H1 (cell line): ENCODE measurements around the gene MACROD1. TPM values are rescaled to one million over a fixed set of nuclear protein-coding genes. Genes with fewer than 3 reads are reported as not detected.

Experiments
- CTCF ChIA-PET: fragments of 300-600 bp; sonication (Branson Sonifier 250); formaldehyde crosslinking; loops from one replicate; lab custom pipeline; 2021; ENCODE audit not compliant: partially characterized antibody; lab: Charles Lee
- POLR2A ChIA-PET: fragments of 300-600 bp; sonication (Branson Sonifier 250); formaldehyde crosslinking; loops from one replicate; lab custom pipeline; 2021; ENCODE audit warnings: inconsistent platforms; ENCODE audit not compliant: partially characterized antibody; lab: Charles Lee
- DNase-seq, 2 experiments: peaks; one replicate each; pipeline versions ENCODE4 v3.0.0 to v3.0.0-alpha.2; 2010 to 2022; ENCODE audit warnings: low spot score in 2 of 2, low read depth in 1 of 2, mixed read lengths in 1 of 2
- FAIRE-seq: peaks from 2 replicates; lab custom pipeline; 2011; peaks lifted over from hg19 to GRCh38; lab: Jason Lieb, UNC
- H2AFZ ChIP-seq: 2 replicates; pipeline ENCODE4 v1.8.1; 2012; ENCODE audit warnings: low read length, inconsistent platforms
- H2AK5ac ChIP-seq: 2 replicates; pipeline ENCODE4 v1.6.1; 2013; ENCODE audit warnings: low read depth, low read length
- H2BK120ac ChIP-seq: replicated peaks from 2 replicates; pipeline ENCODE3; 2013; ENCODE audit warnings: low read depth, low read length, inconsistent platforms
- H2BK12ac ChIP-seq: 2 replicates; pipeline ENCODE4 v1.6.1; 2013; ENCODE audit warnings: low read depth, low read length
- H2BK15ac ChIP-seq: 2 replicates; pipeline ENCODE4 v1.6.1; 2013; ENCODE audit warnings: low read length
- H2BK20ac ChIP-seq: 2 replicates; pipeline ENCODE4 v1.6.1; 2013; ENCODE audit warnings: low read length
- H2BK5ac ChIP-seq: 2 replicates; pipeline ENCODE4 v1.6.1; 2013; ENCODE audit warnings: low read depth, low read length
- H3K14ac ChIP-seq: 2 replicates; pipeline ENCODE4 v1.6.1; 2013; ENCODE audit warnings: inconsistent platforms; ENCODE audit not compliant: insufficient read length
- H3K18ac ChIP-seq: 2 replicates; pipeline ENCODE4 v1.6.1; 2013; ENCODE audit warnings: low read length; ENCODE audit errors: extremely low read depth
- H3K23ac ChIP-seq: 2 replicates; pipeline ENCODE4 v1.6.1; 2013; ENCODE audit warnings: inconsistent platforms; ENCODE audit not compliant: insufficient read length
- H3K23me2 ChIP-seq: 2 replicates; pipeline ENCODE4 v1.6.1; 2013; ENCODE audit warnings: low read depth, low read length
- H3K27ac ChIP-seq: 2 replicates; pipeline ENCODE4 v1.6.1; 2011; ENCODE audit warnings: low read depth, low read length, inconsistent platforms
- H3K27me3 ChIP-seq, 4 experiments: replicated peaks in 1 of 4; 1 replicate in 1 of 4; 2 replicates in 3 of 4; pipeline versions ENCODE4 v1.6.1 to v1.8.1; 2011 to 2013; ENCODE audit warnings: low read length in 3 of 4, mild to moderate bottlenecking in 3 of 4, inconsistent platforms in 2 of 4, mixed read lengths in 2 of 4, moderate library complexity in 1 of 4; ENCODE audit not compliant: control insufficient read depth in 3 of 4, insufficient read depth in 3 of 4; ENCODE audit errors: extremely low read depth in 1 of 4
- H3K36me3 ChIP-seq, 4 experiments: 2 replicates each; pipeline versions ENCODE4 v1.6.1 to v1.8.1; 2011 to 2013; ENCODE audit warnings: mild to moderate bottlenecking in 4 of 4, low read length in 3 of 4, moderate library complexity in 2 of 4, control low read depth in 1 of 4, inconsistent platforms in 1 of 4; ENCODE audit not compliant: insufficient read depth in 4 of 4, control insufficient read depth in 2 of 4
- H3K4ac ChIP-seq: replicated peaks from 2 replicates; pipeline ENCODE3; 2013; ENCODE audit warnings: low read length, low read depth, mixed read lengths, inconsistent platforms; ENCODE audit not compliant: insufficient read length
- H3K4me1 ChIP-seq, 4 experiments: replicated peaks in 1 of 4; 1 replicate in 1 of 4; 2 replicates in 3 of 4; pipeline versions ENCODE4 v1.6.1 to v1.8.1; 2011 to 2013; ENCODE audit warnings: low read length in 3 of 4, inconsistent platforms in 2 of 4, mixed read lengths in 1 of 4; ENCODE audit not compliant: insufficient read depth in 4 of 4, control insufficient read depth in 3 of 4
- H3K4me2 ChIP-seq, 2 experiments: 2 replicates each; pipeline versions ENCODE4 v1.6.1 to v1.8.1; 2011 to 2013; ENCODE audit warnings: low read depth in 2 of 2, low read length in 2 of 2, control low read depth in 1 of 2, inconsistent platforms in 1 of 2, mild to moderate bottlenecking in 1 of 2; ENCODE audit not compliant: insufficient read depth in 1 of 2
- H3K4me3 ChIP-seq, 4 experiments: fragments of 200-600, 300-600 bp in 1 of 4; sonication (generic), shearing (Covaris generic), sonication (Bioruptor Twin) in 1 of 4; 2 replicates each; pipeline versions ENCODE4 v1.5.1 to v1.8.1; 2011 to 2016; ENCODE audit warnings: low read length in 4 of 4, low read depth in 3 of 4, control low read depth in 2 of 4, inconsistent platforms in 2 of 4, mild to moderate bottlenecking in 2 of 4, mixed read lengths in 1 of 4, moderate library complexity in 1 of 4; ENCODE audit not compliant: insufficient read depth in 2 of 4; ENCODE audit errors: extremely low read depth in 1 of 4
- H3K56ac ChIP-seq: replicated peaks from 2 replicates; pipeline ENCODE3; 2013; ENCODE audit warnings: low read depth, mild to moderate bottlenecking, mixed read lengths, low read length, inconsistent platforms; ENCODE audit not compliant: insufficient read length
- H3K79me1 ChIP-seq: 2 replicates; pipeline ENCODE4 v1.6.1; 2013; ENCODE audit warnings: low read depth, low read length, control low read depth
- H3K79me2 ChIP-seq, 2 experiments: 2 replicates each; pipeline versions ENCODE4 v1.6.1 to v1.8.1; 2012 to 2013; ENCODE audit warnings: low read length in 2 of 2, mild to moderate bottlenecking in 2 of 2, inconsistent platforms in 1 of 2; ENCODE audit not compliant: insufficient read depth in 2 of 2, control insufficient read depth in 1 of 2
- H3K9ac ChIP-seq, 4 experiments: replicated peaks in 1 of 4; 1 replicate in 1 of 4; 2 replicates in 3 of 4; pipeline versions ENCODE4 v1.6.1 to v1.8.1; 2011 to 2013; ENCODE audit warnings: low read depth in 3 of 4, low read length in 3 of 4, control low read depth in 2 of 4, mild to moderate bottlenecking in 2 of 4, moderate library complexity in 2 of 4, inconsistent platforms in 1 of 4; ENCODE audit errors: extremely low read depth in 1 of 4
- H3K9me3 ChIP-seq, 2 experiments: 2 replicates each; pipeline versions ENCODE4 v1.6.1 to v1.8.1; 2012 to 2013; ENCODE audit warnings: mild to moderate bottlenecking in 2 of 2, moderate library complexity in 2 of 2, control low read depth in 1 of 2, inconsistent platforms in 1 of 2, low read depth in 1 of 2, low read length in 1 of 2, mixed read lengths in 1 of 2; ENCODE audit not compliant: insufficient read depth in 2 of 2
- H4K20me1 ChIP-seq, 2 experiments: replicated peaks in 1 of 2; 2 replicates each; pipeline versions ENCODE3 to v1.8.1; 2011 to 2013; ENCODE audit warnings: inconsistent platforms in 2 of 2, low read length in 2 of 2, mild to moderate bottlenecking in 1 of 2; ENCODE audit not compliant: insufficient read depth in 2 of 2, control insufficient read depth in 1 of 2
- H4K5ac ChIP-seq: 2 replicates; pipeline ENCODE4 v1.6.1; 2013; ENCODE audit warnings: low read length, low read depth, mixed read lengths, inconsistent platforms; ENCODE audit not compliant: insufficient read length
- H4K8ac ChIP-seq: 2 replicates; pipeline ENCODE4 v1.8.0; 2013; ENCODE audit warnings: mild to moderate bottlenecking, moderate library complexity, low read length, inconsistent platforms; ENCODE audit not compliant: insufficient read depth; ENCODE audit errors: extremely low read depth
- H4K91ac ChIP-seq: replicated peaks from 2 replicates; pipeline ENCODE3; 2013; ENCODE audit warnings: low read length, mixed read lengths, inconsistent platforms; ENCODE audit not compliant: insufficient read length
- ATF2 ChIP-seq: IDR thresholded peaks from 2 replicates; pipeline ENCODE4 v1.6.1; 2012; ENCODE audit warnings: low read length, inconsistent platforms
- ATF3 ChIP-seq: IDR thresholded peaks from 2 replicates; pipeline ENCODE4 v1.6.1; 2011; ENCODE audit warnings: low read depth, mild to moderate bottlenecking, low read length; ENCODE audit not compliant: insufficient read depth
- BACH1 ChIP-seq: IDR thresholded peaks from 2 replicates; pipeline ENCODE4 v1.6.1; 2012; ENCODE audit warnings: low read length, improper control_type of control experiment
- BRCA1 ChIP-seq: IDR thresholded peaks from 2 replicates; pipeline ENCODE4 v1.6.1; 2012; ENCODE audit warnings: low read depth, low read length, improper control_type of control experiment
- CBX5 ChIP-seq: fragments of 300-800, 300-1000 bp; sonication (generic); IDR thresholded peaks from 2 replicates; pipeline ENCODE4 v1.7.1; 2016; ENCODE audit warnings: antibody characterized with exemption, low read length, low read depth
- EZH2 ChIP-seq: fragments of 200-600 bp; sonication (generic); IDR thresholded peaks from 2 replicates; pipeline ENCODE4 v1.7.1; 2012; ENCODE audit warnings: low read depth, mild to moderate bottlenecking, moderate library complexity, low read length, inconsistent platforms; ENCODE audit not compliant: severe bottlenecking
- FOSL1 ChIP-seq: IDR thresholded peaks from 2 replicates; pipeline ENCODE4 v1.6.1; 2011; ENCODE audit warnings: mild to moderate bottlenecking, low read depth, low read length, moderate library complexity; ENCODE audit not compliant: insufficient read depth
- JUN ChIP-seq: IDR thresholded peaks from 2 replicates; pipeline ENCODE4 v1.6.1; 2011; ENCODE audit warnings: low read depth, mild to moderate bottlenecking, improper control_type of control experiment, low read length
- PHF8 ChIP-seq: fragments of 200-600 bp; sonication (generic); conservative IDR thresholded peaks from 2 replicates; pipeline ENCODE4 v1.7.1; 2012; ENCODE audit warnings: low read depth, mild to moderate bottlenecking, inconsistent platforms, low read length, moderate library complexity
- SIX5 ChIP-seq: IDR thresholded peaks from 2 replicates; pipeline ENCODE4 v1.6.1; 2011; ENCODE audit warnings: mild to moderate bottlenecking, low read depth, low read length
- TEAD4 ChIP-seq: IDR thresholded peaks from 2 replicates; pipeline ENCODE4 v1.6.1; 2012; ENCODE audit warnings: low read depth, low read length, inconsistent platforms, mixed read lengths
- YY1 ChIP-seq: IDR thresholded peaks from 2 replicates; pipeline ENCODE4 v1.6.1; 2011; ENCODE audit warnings: low read depth, mild to moderate bottlenecking, low read length
- WGBS, 2 experiments: shearing (Covaris generic) in 1 of 2; methylation state at CpG; one replicate each; pipeline versions ENCODE4 v1.1.6 to v1.1.7; 2013 to 2015; ENCODE audit warnings: low lambda C conversion rate in 2 of 2, mixed read lengths in 2 of 2, inconsistent platforms in 1 of 2, low coverage in 1 of 2, missing lambda C conversion rate in 1 of 2; ENCODE audit not compliant: insufficient replicate concordance in 2 of 2, insufficient coverage in 1 of 2, insufficient read length in 1 of 2; ENCODE audit errors: extremely low coverage in 1 of 2, missing lambda C conversion rate in 1 of 2; 5-methylcytosine and 5-hydroxymethylcytosine counted together
- polyA plus RNA-seq, 7 experiments: library from polyadenylated mRNA; depleted of rRNA in 3 of 7; stranded (reverse) in 5 of 7; unstranded in 2 of 7; fragments of >200 nt in 5 of 7; fragments of 200-250 nt in 2 of 7; gene quantifications; 1 replicate in 5 of 7; 2 replicates in 1 of 7; 4 replicates in 1 of 7; pipeline versions ENCODE4 v1.2.1 to v1.2.3, GENCODE V29; 2011 to 2013; ENCODE audit warnings: missing spikeins in 2 of 7, mixed read lengths in 2 of 7
- total RNA-seq: library from RNA; stranded (reverse); fragmentation: NEBNext Ultra II Directional; extraction: Animal tissue kit (Norgen Biotek cat#: 25700); gene quantifications from 2 replicates; pipeline ENCODE4 v1.2.1, GENCODE V29; 2021

The MACROD1 gene
- total and polyA plus RNA-seq, 2 of the 8 experiments (the other 6 are each of a cell fraction or from before 2014, with no cell fraction given), result 19.5 to 34.1 TPM

GRCh38 chr11:64051297-64051696 is 114.6 kb downstream of the MACROD1 start:
- H3K79me1 ChIP-seq, result no peaks in the 10 kb centered on the region
- no peak overlapping the region for H2AFZ ChIP-seq
- peaks cover 2% of the 10 kb centered on the region; the same call in 1 of the 2 replicates for H3K23me2 ChIP-seq
- H3K27ac ChIP-seq, result no peak overlapping the region
- H2BK5ac ChIP-seq, result no peak overlapping the region
- H2BK120ac ChIP-seq, result no peak overlapping the region
- H3K4me3 ChIP-seq, result no peak overlapping the region
- H3K79me2 ChIP-seq, result no peaks in the 10 kb centered on the region
- H3K18ac ChIP-seq, result no peak overlapping the region
- no peak overlapping the region for H4K5ac ChIP-seq
- DNase-seq (no peak), FAIRE-seq (no peak)
- H2BK20ac ChIP-seq, result no peak overlapping the region
- H3K4me2 ChIP-seq, result no peak overlapping the region
- H3K56ac ChIP-seq, result no peak overlapping the region
- peaks cover 6 to 25% (median 22%) of the 10 kb centered on the region in 4 experiments for H3K4me1 ChIP-seq
- peaks cover 0 to 62% (median 40%) of the 10 kb centered on the region in 4 experiments; a peak in 6 of 7 replicates for H3K27me3 ChIP-seq
- H3K36me3 ChIP-seq, result no peaks in the 10 kb centered on the region
- WGBS, 2 experiments, result 94% methylated on average over 9 of the region's 19 CpGs; no CpG with 5 or more reads in 1 of the 2 experiments
- no peak overlapping the region for H4K8ac ChIP-seq
- H3K9ac ChIP-seq, result no peak overlapping the region
- peaks cover 3 to 7% of the 10 kb centered on the region in 2 experiments for H4K20me1 ChIP-seq
- no peak overlapping the region for H3K23ac ChIP-seq
- no peak overlapping the region for H3K14ac ChIP-seq
- POLR2A ChIA-PET, result interaction anchor here (1.5 to 1.7 kb wide), 2 partner anchors 11 to 12 kb away, joined by 3 read pairs; no protein-coding TSS in a partner anchor
- no peak overlapping the region for H2BK15ac ChIP-seq
- no peak overlapping the region for H2BK12ac ChIP-seq
- no peak overlapping the region for H2AK5ac ChIP-seq
- no peak overlapping the region for H4K91ac ChIP-seq
- H3K4ac ChIP-seq, result no peak overlapping the region
- CTCF ChIA-PET, result interaction anchor here (0.6 to 7.7 kb wide), 8 partner anchors 10 to 101 kb away, joined by 3 to 42 read pairs (median 6); partner anchors contain the start of gene FLRT1
- no peaks in the 10 kb centered on the region for H3K9me3 ChIP-seq
- TF ChIP-seq BACH1 (no peak), FOSL1 (no peak), ATF2 (no peak), JUN (no peak), CBX5 (no peak), SIX5 (no peak), TEAD4 (no peak), PHF8 (no peak), ATF3 (no peak), BRCA1 (no peak), EZH2 (no peak), YY1 (no peak)
